T-helper 9 cell (primary cell): Measurements from ENCODE around the gene RPS6KA5.
A peak's percentile ranks its signal among the peaks of the same experiment; 100 is the strongest.

Experiments used
- DNase-seq: peaks from one replicate; pipeline ENCODE4 v3.0.0-alpha.2; 2020

Gene RPS6KA5

DNA sequence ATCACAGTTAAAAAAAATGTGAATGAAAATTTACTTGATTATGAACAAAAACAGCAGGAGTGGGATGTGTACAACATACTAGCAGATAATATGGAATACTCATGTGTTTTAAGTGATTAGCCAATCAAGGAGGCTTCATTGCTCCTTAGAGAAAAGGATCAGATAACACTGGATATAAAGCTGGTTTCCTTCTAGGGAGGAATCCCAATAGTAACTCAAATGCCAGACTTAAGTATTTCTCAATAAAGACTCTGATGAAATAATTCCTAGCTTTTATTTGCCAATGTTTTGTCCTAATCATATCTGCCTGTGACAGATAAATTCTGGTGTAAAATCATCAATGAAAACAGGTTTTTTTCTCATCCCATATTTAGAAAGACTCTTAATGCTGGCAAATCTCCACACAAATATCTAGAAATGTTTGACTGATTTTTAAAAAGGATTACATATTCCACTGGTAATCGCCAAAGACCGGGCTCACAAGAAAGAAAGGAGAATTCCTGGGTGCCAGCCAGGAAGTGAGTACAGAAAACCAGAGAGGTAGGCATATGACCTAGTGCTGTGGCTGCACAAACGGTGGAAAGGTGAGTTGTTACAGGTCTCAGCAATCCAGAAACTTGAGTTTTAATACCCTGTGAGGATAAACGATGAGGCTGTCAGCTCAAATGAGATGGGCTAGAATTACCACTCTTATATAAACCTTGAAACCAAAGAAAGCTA is 135.7 kb downstream of the RPS6KA5 start:
- no peak for DNase-seq

DNA sequence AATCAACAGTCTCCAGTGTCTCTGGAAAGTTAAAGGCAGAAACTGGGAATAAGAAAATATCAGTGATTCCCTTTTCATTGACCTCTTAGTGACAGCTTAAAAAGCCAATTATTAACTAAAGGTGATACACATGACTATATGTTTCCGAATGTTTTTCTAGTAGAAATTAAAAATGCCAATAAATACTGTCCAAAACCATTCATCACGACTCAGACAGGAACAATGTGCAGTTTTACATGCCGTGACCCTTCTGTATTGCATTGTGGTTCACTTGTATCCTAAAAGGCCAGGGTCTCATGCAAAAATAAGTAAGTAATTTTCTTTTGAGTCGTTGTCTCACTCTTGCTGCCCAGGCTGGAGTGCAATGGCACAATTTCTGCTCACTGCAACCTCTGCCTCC is 138.3 kb downstream of the RPS6KA5 start:
- no peak for DNase-seq

DNA sequence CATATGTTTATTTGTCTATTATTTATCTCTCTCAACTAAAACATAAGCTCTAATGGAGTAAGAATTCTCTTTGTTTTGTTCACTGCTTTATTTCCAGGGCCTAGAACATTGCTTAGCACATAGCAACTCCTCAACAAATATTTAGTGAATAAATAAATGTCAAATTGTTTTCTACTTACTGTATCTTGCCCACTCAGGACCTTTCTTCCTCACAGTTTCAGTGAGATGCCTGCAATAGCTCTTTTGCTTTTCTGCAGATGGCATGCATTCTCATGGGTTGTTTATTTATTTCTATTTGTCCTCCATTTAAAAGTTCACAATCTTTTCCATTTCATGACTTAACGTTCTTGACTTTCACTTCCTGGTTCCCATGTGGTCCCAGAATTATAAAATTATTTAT is 149.3 kb downstream of the RPS6KA5 start:
- no peak for DNase-seq

DNA sequence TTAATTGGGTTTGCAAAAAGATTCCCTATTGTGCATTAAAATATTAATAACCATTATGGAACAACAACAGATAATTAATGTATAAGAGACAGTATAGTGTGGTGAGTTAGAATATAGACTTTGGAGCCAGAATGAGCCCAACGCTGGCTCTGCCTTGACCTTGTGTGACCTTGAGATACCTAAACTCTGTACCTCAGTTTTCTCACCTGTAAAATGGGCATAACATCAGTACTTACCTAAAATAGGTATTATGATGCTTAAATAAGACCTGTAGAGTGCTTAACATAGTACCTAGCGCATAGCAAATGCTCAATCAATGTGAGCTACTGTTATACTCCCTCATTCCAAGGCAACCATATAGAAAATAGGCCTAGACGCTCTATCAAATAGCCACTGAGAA is 153.3 kb downstream of the RPS6KA5 start:
- no peak for DNase-seq

DNA sequence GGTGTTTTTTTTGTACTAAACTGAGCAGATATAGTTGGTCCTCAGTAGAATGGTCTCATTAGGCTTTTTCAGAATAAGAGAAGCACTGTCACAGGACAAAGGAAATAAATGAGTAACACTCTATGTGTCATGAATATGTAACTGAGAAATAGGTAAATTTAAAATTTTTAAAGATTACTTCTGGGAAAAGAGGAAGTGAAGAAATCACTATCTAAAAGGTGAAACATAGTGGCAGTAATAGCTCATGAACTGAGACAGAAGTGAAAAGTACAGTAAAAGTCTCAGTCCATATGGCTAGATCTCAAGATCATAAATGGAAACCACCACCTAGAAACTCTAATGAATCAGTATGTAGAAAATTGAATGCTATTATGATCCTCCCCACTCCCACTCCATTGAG is 154.9 kb downstream of the RPS6KA5 start:
- DNase-seq = no peak

DNA sequence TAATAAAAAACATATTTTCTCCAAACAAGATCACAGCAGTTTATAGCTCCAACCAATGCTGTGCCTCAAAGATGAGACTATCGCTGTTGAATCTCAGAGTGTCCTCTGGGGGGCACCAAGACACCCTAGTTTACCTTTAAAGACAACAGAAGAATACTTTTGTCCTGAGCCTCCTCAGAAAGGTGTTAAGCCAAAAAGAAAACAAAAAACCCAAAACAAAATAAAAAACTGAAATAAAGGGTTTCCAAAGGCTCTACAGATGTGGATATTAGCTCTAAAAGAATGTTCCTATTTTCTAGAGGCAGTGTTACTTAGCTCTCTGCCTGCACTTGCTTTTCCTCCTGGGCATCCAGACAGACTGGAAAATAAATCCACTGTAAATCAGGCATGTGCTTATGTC is 157.3 kb downstream of the RPS6KA5 start:
- DNase-seq = peak; percentile 26

DNA sequence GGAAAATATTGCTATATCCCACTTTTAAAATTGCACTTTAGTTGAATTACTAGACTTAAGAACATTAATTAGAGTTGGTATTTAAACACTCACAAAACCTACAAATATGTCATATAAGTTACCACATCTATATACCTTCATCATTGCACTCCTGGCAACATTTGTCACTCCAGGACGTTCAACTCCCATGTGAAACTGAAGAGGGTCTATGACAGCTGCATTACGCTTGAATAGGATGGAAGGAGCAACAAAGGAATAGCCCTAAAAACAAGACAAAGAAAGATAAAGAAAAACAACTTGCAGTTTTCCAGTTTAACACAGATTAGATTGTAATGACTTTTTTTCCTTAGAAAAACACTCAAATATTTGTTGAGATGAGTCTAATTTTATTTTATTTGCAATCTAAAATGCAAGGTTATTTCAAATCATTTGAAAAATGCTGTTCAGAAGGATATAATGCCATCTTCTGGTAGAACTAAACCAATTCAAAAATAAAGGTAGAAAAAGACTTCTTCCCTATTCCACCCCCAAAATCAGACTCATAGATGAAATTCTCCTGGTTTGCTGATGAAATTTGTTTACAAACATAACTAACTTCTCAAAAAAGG is 159.9 kb downstream of the RPS6KA5 start:
- no peak for DNase-seq

DNA sequence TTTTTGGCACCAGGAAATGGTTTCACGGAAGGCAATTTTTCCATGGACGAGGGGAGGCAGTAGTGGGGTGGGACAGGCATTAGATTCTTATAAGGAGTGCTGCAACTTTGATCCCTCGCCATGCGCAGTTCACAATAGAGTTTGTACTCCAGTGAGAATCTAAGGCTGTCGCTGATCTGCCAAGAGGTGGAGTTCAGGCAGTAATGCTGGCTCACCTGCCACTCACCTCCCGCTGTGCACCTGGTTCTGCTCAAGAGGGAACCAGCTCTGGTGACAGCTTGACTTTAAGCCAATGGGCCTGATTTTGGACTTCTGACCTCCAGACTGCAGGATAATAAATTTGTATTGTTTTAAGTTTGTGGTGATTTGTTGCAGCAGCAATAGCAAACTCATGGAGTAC is 163.4 kb downstream of the RPS6KA5 start:
- no peak for DNase-seq

DNA sequence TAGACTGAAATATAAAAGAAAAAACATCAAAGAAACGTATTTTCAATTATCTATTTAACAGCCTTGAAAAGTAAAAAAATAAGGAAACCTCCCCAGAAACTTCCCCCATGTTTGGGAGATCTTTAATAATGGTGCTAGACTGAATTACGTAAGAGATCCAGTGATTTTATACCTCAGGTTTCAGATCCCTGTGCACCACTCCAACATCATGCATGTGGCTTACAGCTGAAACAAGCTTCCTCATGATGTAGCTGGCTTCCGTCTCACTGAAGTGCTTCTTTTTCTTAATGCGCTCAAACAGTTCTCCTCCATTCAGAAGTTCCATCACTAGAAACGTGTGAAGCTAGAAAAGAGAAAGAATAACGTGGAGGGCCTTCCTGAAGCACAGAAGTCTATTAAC is 166.2 kb downstream of the RPS6KA5 start:
- DNase-seq = no peak

DNA sequence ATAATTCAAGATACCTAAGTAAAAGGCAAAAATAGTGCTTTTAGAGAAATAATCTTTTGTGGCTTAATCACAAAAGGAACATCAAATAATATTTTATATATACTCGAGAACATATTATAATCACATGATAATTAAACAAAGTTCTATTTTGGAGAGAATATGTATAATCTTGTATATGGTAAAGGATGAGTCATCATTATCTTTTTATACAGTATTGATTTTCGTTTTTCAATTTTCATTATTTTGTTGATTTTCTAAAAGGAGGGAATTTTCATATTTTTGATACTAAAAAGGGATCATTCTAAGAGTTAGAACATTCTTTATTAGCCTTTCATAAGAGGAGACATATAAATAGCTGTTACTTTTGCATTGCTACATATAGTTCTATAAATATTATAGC is 166.9 kb downstream of the RPS6KA5 start:
- no peak for DNase-seq

DNA sequence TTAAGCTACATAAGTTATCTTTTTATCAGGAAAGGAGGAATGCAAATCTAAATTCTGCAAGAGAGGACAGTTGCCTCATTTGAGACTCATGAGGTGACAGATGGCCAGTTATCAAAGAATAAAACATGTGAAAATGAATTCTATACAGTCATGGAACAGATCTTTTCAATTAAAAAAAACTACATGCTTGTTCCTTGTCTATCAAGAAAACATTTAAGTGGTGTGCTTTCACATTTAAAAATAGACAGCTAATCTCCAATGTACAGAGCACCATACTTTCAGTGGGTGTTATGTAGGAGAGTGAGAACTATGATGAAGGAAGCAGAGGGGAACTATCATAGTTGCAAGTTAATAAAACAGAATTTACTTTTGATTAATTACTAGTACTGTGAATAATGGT is 167.5 kb downstream of the RPS6KA5 start:
- no peak for DNase-seq

DNA sequence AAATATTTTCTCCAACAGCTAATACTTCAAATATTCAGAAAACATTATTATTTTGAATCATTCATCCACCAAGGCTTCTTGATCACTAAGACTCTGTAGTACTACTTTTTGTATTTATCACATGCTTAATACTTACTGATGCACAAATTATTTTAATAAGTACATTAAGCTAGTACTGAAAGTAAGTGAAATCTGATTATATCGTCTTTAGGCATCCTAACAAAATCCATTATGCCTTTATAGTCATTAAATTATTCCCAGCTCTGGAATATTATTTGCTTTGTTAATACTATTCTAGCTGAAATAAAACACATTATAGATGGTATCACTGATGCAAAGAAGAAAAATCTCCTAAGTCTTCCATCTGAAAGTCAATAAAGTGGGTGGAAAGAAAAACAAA is 169.1 kb downstream of the RPS6KA5 start:
- DNase-seq = no peak

DNA sequence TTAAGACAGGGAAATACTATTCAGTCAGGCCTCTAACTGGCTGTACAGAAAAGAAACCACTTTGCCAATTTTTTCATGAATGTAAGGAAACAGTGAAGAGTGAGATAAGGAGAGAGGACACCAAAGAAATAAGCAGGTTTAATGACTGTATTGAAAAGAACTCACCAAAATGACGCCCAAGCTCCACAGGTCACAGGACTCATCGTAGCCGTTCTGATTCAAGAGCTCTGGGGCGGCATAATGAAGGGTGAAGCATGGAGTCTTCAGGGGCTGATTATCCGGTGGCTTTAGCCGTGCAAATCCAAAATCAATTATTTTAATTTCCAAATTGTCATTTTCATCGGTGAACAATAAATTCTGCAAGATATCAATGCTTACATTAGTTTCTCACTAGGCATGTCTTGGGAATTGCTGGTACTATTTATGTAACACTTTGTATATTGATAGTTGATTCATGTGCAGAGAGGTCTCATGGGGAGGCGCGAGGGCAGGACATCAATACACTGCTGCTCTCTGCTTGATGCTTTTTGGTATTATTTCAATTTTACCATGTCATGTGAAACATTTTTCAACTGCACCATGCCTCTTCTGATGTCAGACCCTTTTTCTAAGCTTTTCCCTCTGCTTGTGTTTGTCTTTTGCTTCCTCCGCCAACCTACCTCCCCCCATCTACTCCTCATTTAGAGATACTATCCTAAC is 170.0 kb downstream of the RPS6KA5 start:
- no peak for DNase-seq

DNA sequence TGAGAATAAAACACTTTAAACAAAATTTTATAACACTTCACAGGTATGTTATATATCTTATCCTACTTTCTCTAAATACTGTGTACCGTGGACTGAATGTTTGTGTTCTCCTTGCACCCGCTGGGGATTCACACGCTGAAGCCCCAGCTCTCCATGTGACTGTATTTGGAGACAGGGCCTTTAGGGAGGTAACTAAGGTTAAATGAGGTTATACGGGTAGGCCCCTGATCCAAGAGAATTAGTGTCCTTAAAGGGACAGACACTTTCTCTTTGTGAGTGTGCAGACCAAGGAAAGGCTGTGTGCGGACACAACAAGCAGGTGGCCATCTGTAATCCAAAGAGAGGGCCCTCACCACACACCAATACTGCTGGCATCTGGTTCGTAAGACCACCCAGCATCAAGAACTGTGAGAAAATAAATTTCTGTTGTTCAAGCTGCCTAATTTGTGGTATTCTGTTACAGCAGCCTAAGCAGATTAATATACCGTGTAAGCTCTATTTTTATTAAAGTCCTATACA is 174.1 kb downstream of the RPS6KA5 start:
- DNase-seq = no peak

DNA sequence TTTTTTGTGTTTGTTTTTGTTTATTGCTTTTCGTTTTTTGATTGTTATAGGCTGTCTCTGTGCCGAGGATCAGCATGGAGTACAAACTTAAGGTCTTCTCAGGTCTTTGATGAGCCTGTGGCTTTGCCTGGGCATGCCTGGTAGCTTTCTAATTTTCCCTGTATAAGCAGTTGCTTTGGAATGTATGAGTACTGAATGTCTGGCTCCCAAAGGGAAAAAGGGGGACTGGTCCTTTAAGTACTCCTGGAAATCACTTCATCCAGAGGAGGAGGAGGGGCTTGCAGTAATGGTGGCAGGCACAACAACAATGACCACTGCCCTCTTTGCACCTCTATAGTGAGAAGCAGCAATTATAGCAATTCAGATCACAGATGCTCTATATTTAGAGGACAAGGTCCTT is 176.7 kb downstream of the RPS6KA5 start:
- DNase-seq = no peak

DNA sequence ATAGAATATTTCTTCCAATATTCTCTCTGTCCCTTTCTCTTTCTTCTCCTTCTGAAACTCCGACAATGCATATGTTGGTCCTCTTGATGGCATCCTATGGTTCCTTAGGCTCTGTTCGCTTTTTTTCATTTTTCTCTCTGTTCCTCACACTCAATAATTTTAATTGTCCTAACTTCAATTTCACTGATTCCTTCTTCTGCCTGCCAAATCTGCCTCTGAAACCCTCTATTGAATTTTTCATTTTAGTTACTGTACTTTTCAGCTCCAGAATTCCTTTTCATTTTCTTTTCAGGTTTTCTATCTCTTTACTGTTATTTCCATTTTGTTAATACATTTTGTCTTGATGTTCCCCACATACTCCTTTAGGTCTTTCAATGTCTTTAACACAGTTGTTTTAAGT is 177.2 kb downstream of the RPS6KA5 start:
- no peak for DNase-seq

DNA sequence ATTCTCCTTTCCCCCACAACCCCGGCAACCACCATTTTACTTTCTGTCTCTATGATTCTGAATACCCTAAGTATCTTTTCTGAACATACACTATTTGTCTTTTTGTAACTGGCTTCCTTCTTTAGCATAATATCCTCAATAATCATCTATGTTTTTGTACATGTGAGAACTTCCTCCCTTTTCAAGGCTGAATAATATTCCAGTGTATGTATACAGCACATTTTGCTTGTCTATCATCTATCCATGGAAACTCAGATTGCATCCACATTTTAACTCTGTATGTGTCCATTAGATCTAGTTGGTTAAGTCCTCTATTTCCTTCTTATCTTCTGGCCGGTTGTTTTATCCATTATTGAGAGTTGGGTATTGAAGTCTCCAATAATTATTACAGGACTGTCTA is 180.2 kb downstream of the RPS6KA5 start:
- DNase-seq = no peak

DNA sequence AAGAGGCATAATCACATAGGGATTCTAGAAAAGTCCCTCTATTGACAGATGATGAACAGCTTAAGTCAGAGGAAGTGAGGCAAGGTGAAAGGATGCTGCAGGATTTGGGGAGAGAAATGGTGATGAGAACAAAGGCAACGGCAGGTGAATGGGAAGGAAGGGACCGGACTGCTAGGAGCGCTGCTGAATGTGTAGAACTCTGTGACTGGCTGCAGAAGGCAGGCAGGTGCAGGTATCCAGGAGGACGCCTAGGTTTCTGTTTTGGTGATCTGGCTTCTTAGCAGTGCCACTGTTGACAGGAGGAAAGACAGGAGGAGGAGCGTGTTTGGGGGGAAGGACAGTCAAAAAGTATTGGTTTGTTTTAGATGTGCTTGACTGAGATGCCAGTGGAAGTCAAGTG is 185.8 kb downstream of the RPS6KA5 start:
- no peak for DNase-seq

DNA sequence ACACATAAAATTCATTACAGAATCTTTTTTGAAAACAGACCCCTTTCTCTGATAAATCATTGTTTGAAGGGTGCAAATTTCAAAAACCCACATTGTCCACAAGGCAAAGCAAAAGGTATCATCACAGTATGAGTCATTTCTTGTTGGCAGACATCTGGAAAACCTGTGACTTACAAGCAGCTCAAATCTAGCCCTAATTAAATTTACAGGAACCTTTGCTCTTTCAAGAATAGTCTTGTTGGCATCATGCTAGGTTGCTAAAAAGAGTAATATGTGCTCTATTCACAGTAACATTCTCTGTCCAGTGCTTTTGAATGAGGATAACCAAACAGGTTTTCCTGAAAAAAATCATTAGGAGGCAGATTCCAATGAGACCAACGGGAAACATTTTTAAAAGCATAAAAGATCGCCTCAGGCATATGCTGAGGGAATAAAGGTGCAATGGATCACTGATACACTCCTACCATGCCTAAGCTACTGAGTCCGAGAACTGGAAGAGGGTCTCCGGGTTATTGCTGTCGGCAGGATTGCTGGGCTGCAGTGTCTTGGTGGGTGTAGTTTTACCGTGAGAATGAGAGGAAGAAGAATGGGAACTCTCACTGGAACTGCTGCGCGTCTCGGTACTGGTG is 188.7 kb downstream of the RPS6KA5 start:
- no peak for DNase-seq

DNA sequence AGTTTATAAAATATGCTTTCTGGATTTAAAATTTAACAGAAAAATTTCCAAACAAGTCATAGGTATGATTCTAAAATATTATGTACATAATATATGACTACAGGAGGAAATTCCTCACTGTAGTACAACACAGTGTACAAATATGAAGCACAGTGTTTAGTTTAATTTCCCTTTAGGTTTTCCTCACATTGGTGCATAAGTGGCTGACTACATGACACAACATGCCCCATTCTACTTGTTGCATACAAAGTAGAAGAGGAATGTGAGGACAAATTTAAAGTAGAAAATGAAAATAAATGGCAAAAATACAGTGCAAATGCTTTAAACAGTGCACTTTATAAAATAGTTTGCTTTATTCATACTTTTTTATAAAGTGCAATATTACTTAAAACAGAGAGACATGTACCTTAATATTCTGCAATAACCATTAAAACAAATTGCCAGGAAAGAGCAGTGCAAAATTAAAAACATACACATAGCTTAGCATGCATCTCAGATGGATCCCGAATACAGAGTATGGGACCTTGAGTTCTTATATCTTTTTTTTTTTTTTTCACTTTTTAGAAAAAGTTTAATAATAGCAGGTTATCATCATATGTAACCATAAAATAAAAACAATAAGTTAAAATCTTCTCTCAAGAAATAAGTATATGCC is 189.4 kb downstream of the RPS6KA5 start:
- DNase-seq = no peak

DNA sequence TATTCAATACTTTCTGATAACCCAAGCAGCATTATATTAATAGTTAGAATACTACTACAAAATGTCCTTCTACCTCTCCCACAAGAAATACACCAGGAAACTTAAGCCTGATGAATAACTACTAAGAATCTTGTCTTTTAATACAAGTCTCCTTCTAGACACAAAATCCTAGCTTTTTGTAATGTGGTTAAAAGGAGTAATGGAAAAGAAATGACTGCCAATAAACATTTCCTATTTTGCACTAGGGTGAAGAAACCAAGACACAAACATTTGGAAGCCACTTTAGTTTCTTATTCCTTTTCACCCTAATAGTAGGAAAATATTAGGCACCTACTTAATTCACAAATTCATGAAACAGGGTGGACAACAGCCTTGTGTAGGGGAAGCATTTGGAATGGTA is 192.9 kb downstream of the RPS6KA5 start:
- DNase-seq = no peak

DNA sequence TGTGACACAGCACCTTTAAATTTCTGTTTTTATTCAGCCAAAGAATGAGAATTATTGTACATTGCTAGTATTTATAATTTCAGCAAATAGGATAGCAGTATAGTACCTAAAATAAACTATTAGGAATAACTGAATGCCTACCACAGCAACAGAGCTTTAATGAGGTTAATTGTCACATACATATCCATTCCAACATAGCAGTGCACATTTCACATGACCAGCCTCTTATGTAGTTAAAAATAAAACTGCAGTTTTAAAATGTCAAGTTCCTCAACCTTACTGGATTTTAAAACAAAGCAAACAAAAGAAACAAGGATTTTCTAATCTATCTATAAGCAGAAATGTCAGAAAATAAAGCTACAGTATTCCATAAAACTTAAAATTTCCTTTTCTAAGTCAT is 193.6 kb downstream of the RPS6KA5 start:
- no peak for DNase-seq

DNA sequence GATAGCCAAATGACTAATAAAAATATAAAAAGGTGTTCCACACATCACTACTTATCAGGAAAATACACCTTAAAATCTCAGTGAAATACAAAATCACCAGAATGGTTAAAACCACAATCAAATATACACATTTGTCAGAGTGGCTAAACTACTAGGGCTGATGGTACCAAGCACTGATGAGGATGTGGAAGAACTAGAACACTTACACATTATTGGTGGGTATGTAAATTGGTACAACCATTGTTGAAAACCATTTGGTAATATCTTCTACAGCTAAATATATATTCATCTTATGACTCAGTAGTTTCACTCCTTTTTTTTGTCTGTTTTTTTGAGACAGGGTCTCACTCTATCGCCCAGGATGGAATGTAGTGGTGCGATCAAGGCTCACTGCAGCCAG is 195.7 kb downstream of the RPS6KA5 start:
- no peak for DNase-seq
